ENCODE results near the gene SEMA3B.
A peak's percentile ranks its signal among the peaks of the same experiment; 100 is the strongest.
"Not testable (repeated sequence)": the region's sequence is repeated elsewhere in the genome, so short reads cannot be mapped to it uniquely, and the experiment has no call there.

The SEMA3B gene

DNA sequence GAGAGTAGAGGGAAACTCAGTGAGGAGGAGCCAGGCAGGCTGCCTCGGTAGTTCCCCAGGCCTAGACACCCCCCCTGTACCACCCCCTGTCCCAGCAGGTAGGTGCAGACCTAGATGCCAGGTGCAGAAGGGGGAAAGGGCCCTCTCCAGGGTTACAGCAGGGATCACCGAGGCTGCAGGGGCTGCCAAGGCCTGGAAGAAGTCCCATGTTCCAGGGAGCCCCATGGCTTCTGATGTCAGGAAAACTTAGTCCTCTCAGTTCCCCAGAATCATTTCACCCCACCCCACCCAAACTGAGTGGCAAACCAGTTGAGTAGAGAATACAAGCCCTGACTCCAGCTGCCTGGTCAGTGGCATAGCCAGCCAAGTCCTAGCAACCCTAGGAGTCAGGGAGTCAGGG, 7.4 kb upstream of the SEMA3B start:
- peak overlapping the region; percentile 90 for H3K4me3 ChIP-seq (ENCODE audit: low read length, poor library complexity, severe bottlenecking)

DNA sequence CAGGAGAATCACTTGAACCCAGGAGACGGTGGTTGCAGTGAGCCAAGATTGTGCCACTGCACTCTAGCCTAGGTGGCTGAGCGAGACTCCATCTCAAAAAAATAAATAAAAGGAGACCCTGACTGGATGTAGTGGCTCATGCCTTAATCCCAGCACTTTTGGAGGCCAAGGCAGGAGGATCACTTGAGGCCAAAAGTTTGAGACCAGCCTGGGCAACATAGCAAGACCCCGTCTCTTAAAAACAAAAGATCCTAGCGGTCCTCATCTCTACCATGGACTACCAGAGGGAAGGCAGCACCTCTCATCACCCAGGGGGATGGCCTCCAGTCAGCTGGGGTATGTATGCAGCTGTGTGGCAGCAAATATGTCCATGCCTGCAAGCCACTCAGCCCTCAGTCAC, 6.7 kb upstream of the SEMA3B start:
- not testable (repeated sequence) for H3K4me2 ChIP-seq (ENCODE audit: low read depth, low read length, poor library complexity, severe bottlenecking); H3K9me2 ChIP-seq (replicated peaks; ENCODE audit: low read depth, low read length); H3F3A ChIP-seq (ENCODE audit: low read depth); H3K9ac ChIP-seq (ENCODE audit: low read depth, low read length, poor library complexity, severe bottlenecking); H2AFZ ChIP-seq (ENCODE audit: low read length); H4K20me1 ChIP-seq (ENCODE audit: insufficient read depth, low read length, poor library complexity, severe bottlenecking); H3K4me3 ChIP-seq (ENCODE audit: low read length, poor library complexity, severe bottlenecking); H3K9me3 ChIP-seq (ENCODE audit: insufficient read depth, low read depth, low read length); H3K27me3 ChIP-seq (ENCODE audit: insufficient read depth, low read length, poor library complexity, severe bottlenecking)
- H3K79me2 ChIP-seq (ENCODE audit: insufficient read depth, low read length) = peaks cover 12% of the 10 kb centered on the region; the same call in 1 of the 2 replicates
- H3K36me3 ChIP-seq (ENCODE audit: insufficient read depth, low read length) = peaks cover 23% of the 10 kb centered on the region; the same call in 1 of the 2 replicates
- peaks cover 13% of the 10 kb centered on the region for H3K4me1 ChIP-seq (ENCODE audit: insufficient read depth, low read length, poor library complexity, severe bottlenecking)

More for the DNA sequence above, 7.4 kb upstream of the SEMA3B start:
- H3K9ac ChIP-seq (ENCODE audit: low read depth, low read length, poor library complexity, severe bottlenecking) = peak overlapping the region; percentile 86
- H3K4me2 ChIP-seq (ENCODE audit: low read depth, low read length, poor library complexity, severe bottlenecking) = peak overlapping the region; percentile 93
- TF ChIP-seq EZH2phosphoT487 (IDR thresholded peaks at IDR 0.05; ENCODE audit: borderline replicate concordance) = no peak
- no peak for TF ChIP-seq CTCF (conservative IDR thresholded peaks at IDR 0.05; ENCODE audit: low read length)
- peaks cover 13% of the 10 kb centered on the region for H3K4me1 ChIP-seq (ENCODE audit: insufficient read depth, low read length, poor library complexity, severe bottlenecking)
- peaks cover 4% of the 10 kb centered on the region; the same call in 1 of the 2 replicates for H3F3A ChIP-seq (ENCODE audit: low read depth)
- no peaks in the 10 kb centered on the region for H3K9me3 ChIP-seq (ENCODE audit: insufficient read depth, low read depth, low read length)
- no peaks in the 10 kb centered on the region for H3K9me2 ChIP-seq (replicated peaks; ENCODE audit: low read depth, low read length)
- peaks cover 30% of the 10 kb centered on the region; the same call in 1 of the 2 replicates for H3K36me3 ChIP-seq (ENCODE audit: insufficient read depth, low read length)
- H2AFZ ChIP-seq (ENCODE audit: low read length) = no peak overlapping the region
- peaks cover 12% of the 10 kb centered on the region; the same call in 1 of the 2 replicates for H3K79me2 ChIP-seq (ENCODE audit: insufficient read depth, low read length)
- H4K20me1 ChIP-seq (ENCODE audit: insufficient read depth, low read length, poor library complexity, severe bottlenecking) = peaks cover 5% of the 10 kb centered on the region
- no peaks in the 10 kb centered on the region for H3K27me3 ChIP-seq (ENCODE audit: insufficient read depth, low read length, poor library complexity, severe bottlenecking)

DNA sequence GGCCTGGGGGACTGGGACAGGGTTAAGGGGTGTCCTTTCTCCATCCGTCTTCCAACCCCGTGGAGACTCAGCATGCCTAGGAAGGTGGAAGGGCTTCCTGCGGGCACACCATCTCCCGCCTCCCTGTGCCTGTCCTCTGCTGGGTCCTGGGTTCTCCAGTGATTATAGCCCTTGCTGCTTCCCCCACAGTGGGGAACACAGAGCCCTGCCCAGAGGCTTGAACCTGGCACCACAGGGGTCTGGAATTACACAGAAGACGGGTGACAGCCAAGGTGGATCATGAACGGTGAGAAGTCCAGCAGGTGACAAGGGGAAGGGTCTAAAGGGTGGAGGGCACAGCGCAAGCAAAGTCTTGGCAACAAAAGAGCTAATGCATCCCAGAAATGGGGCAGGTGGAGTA, 6.2 kb upstream of the SEMA3B start:
- Histone ChIP-seq H3K4me3 (ENCODE audit: low read length, poor library complexity, severe bottlenecking) (no peak overlapping the region), H3K4me2 (ENCODE audit: low read depth, low read length, poor library complexity, severe bottlenecking) (no peak overlapping the region), H3K36me3 (ENCODE audit: insufficient read depth, low read length) (peaks cover 17% of the 10 kb centered on the region; the same call in 1 of the 2 replicates), H3K9me3 (ENCODE audit: insufficient read depth, low read depth, low read length) (no peaks in the 10 kb centered on the region), H3K79me2 (ENCODE audit: insufficient read depth, low read length) (peaks cover 12% of the 10 kb centered on the region; the same call in 1 of the 2 replicates), H2AFZ (ENCODE audit: low read length) (no peak overlapping the region), H3F3A (ENCODE audit: low read depth) (peaks cover 4% of the 10 kb centered on the region; the same call in 1 of the 2 replicates), H4K20me1 (ENCODE audit: insufficient read depth, low read length, poor library complexity, severe bottlenecking) (peaks cover 2% of the 10 kb centered on the region), H3K27me3 (ENCODE audit: insufficient read depth, low read length, poor library complexity, severe bottlenecking) (no peaks in the 10 kb centered on the region), H3K9ac (ENCODE audit: low read depth, low read length, poor library complexity, severe bottlenecking) (no peak overlapping the region), H3K9me2 (replicated peaks; ENCODE audit: low read depth, low read length) (no peaks in the 10 kb centered on the region), H3K4me1 (ENCODE audit: insufficient read depth, low read length, poor library complexity, severe bottlenecking) (peaks cover 13% of the 10 kb centered on the region)
- TF ChIP-seq EZH2phosphoT487 (IDR thresholded peaks at IDR 0.05; ENCODE audit: borderline replicate concordance) (no peak), CTCF (conservative IDR thresholded peaks at IDR 0.05; ENCODE audit: low read length) (no peak)
